Astrocyte (in vitro differentiated cells and primary cell): ENCODE measurements around the gene POM121. TPM values are rescaled to one million over a fixed set of nuclear protein-coding genes. Genes with fewer than 3 reads are reported as not detected.
"Not testable (repeated sequence)": the region's sequence is repeated elsewhere in the genome, so short reads cannot be mapped to it uniquely, and the experiment has no call there.

Experiments
- DNase-seq: peaks from one replicate; pipeline ENCODE4 v3.0.0-alpha.2; 2010; ENCODE audit warnings: low read depth
- FAIRE-seq: peaks from 2 replicates; lab custom pipeline; 2011; peaks lifted over from hg19 to GRCh38; lab: Jason Lieb, UNC
- H2AFZ ChIP-seq: 2 replicates; pipeline ENCODE4 v1.6.0; 2012; ENCODE audit warnings: low read depth, low read length, inconsistent platforms
- H3K27ac ChIP-seq: 2 replicates; pipeline ENCODE4 v1.5.1; 2011; ENCODE audit warnings: low read depth, low read length, inconsistent platforms
- H3K27me3 ChIP-seq: 2 replicates; pipeline ENCODE4 v1.6.0; 2011; ENCODE audit warnings: low read length, inconsistent platforms; ENCODE audit not compliant: insufficient read depth
- H3K36me3 ChIP-seq: 2 replicates; pipeline ENCODE4 v1.5.1; 2011; ENCODE audit warnings: low read length, inconsistent platforms; ENCODE audit not compliant: insufficient read depth
- H3K4me1 ChIP-seq: 2 replicates; pipeline ENCODE4 v1.5.1; 2011; ENCODE audit warnings: low read length, inconsistent platforms; ENCODE audit not compliant: insufficient read depth
- H3K4me2 ChIP-seq: 2 replicates; pipeline ENCODE4 v1.6.0; 2012; ENCODE audit warnings: low read length, inconsistent platforms
- H3K4me3 ChIP-seq: 2 replicates; pipeline ENCODE4 v1.5.1; 2011; ENCODE audit warnings: low read depth, mild to moderate bottlenecking, low read length, inconsistent platforms; ENCODE audit not compliant: insufficient read depth
- H3K79me2 ChIP-seq: 2 replicates; pipeline ENCODE4 v1.6.0; 2012; ENCODE audit warnings: mild to moderate bottlenecking, low read length, inconsistent platforms; ENCODE audit not compliant: insufficient read depth
- H3K9ac ChIP-seq: 2 replicates; pipeline ENCODE4 v1.6.0; 2012; ENCODE audit warnings: mild to moderate bottlenecking, low read length, inconsistent platforms
- H3K9me3 ChIP-seq: 2 replicates; pipeline ENCODE4 v1.5.1; 2012; ENCODE audit warnings: low read depth, mild to moderate bottlenecking, low read length, inconsistent platforms; ENCODE audit not compliant: insufficient read depth
- H4K20me1 ChIP-seq: 2 replicates; pipeline ENCODE4 v1.6.0; 2012; ENCODE audit warnings: low read length, inconsistent platforms; ENCODE audit not compliant: insufficient read depth
- H3K27ac Mint-ChIP-seq: one replicate; pipeline ENCODE4 v1.8.0; 2021; ENCODE audit warnings: mild to moderate bottlenecking, mixed read lengths; ENCODE audit not compliant: unreplicated experiment
- H3K27me3 Mint-ChIP-seq: one replicate; pipeline ENCODE4 v1.8.0; 2021; ENCODE audit warnings: low read depth, mixed read lengths; ENCODE audit not compliant: unreplicated experiment
- H3K36me3 Mint-ChIP-seq: one replicate; pipeline ENCODE4 v1.8.0; 2021; ENCODE audit warnings: low read depth, mixed read lengths; ENCODE audit not compliant: unreplicated experiment
- H3K4me1 Mint-ChIP-seq: one replicate; pipeline ENCODE4 v1.8.0; 2021; ENCODE audit warnings: low read depth, mixed read lengths; ENCODE audit not compliant: unreplicated experiment
- H3K4me3 Mint-ChIP-seq: one replicate; pipeline ENCODE4 v1.8.0; 2021; ENCODE audit warnings: mild to moderate bottlenecking, moderate library complexity, mixed read lengths; ENCODE audit not compliant: unreplicated experiment
- H3K9me3 Mint-ChIP-seq: one replicate; pipeline ENCODE4 v1.8.0; 2021; ENCODE audit warnings: mild to moderate bottlenecking, mixed read lengths; ENCODE audit not compliant: unreplicated experiment
- total RNA-seq: library from RNA; stranded (reverse); gene quantifications from 2 replicates; pipeline ENCODE4 v1.2.1, GENCODE V29; 2021

The POM121 gene
- total RNA-seq, 1 donor from 2014 or later = 49.1 TPM

DNA sequence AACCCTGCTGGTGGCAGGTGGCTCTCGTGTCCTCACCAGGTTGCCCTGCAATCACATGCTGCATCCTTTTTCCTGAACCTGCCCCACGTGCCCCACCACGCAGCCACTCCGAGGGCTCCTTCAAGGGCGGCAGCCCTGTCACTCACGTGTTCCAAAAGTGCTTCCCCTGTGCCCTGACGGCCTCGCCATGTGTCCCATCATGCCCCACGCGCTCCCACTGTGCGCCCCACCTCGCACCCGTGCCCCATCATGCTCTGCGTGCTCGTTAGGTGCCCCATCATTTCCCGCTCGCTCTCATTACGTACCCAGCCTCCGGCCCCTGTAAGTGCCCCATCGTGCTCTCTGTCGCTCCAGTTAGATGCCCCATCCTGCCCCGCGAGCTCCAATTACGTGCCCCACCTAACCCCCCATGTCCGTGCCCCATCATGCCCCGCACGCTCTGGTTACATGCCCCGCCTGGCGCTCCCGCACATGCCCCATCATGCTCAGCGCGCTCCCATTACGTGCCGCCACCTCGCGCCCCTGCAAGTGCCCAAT lies 44.2 kb downstream of the POM121 start, which contains the start of gene TRIM74:
TRIM74 (minus strand) TSS at position 487 of the 537 bp plus-strand sequence. CDS start 3,309 bp downstream, outside the sequence.
- H3K4me1 ChIP-seq, H2AFZ ChIP-seq, H3K27me3 Mint-ChIP-seq, FAIRE-seq, DNase-seq, H3K27ac ChIP-seq, H3K9me3 ChIP-seq, H3K27ac Mint-ChIP-seq, H3K4me3 ChIP-seq, H3K4me2 ChIP-seq, H3K36me3 Mint-ChIP-seq, H3K9ac ChIP-seq, H3K4me1 Mint-ChIP-seq, H3K36me3 ChIP-seq, H3K27me3 ChIP-seq, H3K9me3 Mint-ChIP-seq, H3K4me3 Mint-ChIP-seq, H4K20me1 ChIP-seq, H3K79me2 ChIP-seq: not testable (repeated sequence)

GRCh38 chr7:72969688-72970087 lies 44.8 kb downstream of the POM121 start:
- not testable (repeated sequence) for H3K9me3 ChIP-seq, DNase-seq, H3K4me3 Mint-ChIP-seq, H3K9ac ChIP-seq, H3K4me2 ChIP-seq, H3K27ac Mint-ChIP-seq, H2AFZ ChIP-seq, H3K4me3 ChIP-seq, H3K9me3 Mint-ChIP-seq, H3K4me1 Mint-ChIP-seq, H3K4me1 ChIP-seq, H3K36me3 ChIP-seq, H3K79me2 ChIP-seq, H3K27me3 Mint-ChIP-seq, H3K27me3 ChIP-seq, H4K20me1 ChIP-seq, FAIRE-seq, H3K27ac ChIP-seq, H3K36me3 Mint-ChIP-seq

- H3K9me3 Mint-ChIP-seq, H3K9me3 ChIP-seq, FAIRE-seq, H3K4me3 Mint-ChIP-seq, H3K4me1 Mint-ChIP-seq, H3K27ac ChIP-seq, H2AFZ ChIP-seq, H3K36me3 Mint-ChIP-seq, H3K4me3 ChIP-seq, H4K20me1 ChIP-seq, H3K27ac Mint-ChIP-seq, H3K4me2 ChIP-seq, H3K4me1 ChIP-seq, H3K9ac ChIP-seq, DNase-seq, H3K27me3 ChIP-seq, H3K27me3 Mint-ChIP-seq, H3K79me2 ChIP-seq, H3K36me3 ChIP-seq: not testable (repeated sequence)
Observed at GRCh38 chr7:72971505-72971904, 46.6 kb downstream of the POM121 start.

- not testable (repeated sequence) for H3K79me2 ChIP-seq, H3K36me3 Mint-ChIP-seq, H3K27me3 Mint-ChIP-seq, H3K4me2 ChIP-seq, H3K4me1 Mint-ChIP-seq, H2AFZ ChIP-seq, DNase-seq, H3K9me3 ChIP-seq, H3K4me3 ChIP-seq, H3K27ac Mint-ChIP-seq, H3K9ac ChIP-seq, H3K27me3 ChIP-seq, H3K4me3 Mint-ChIP-seq, H3K9me3 Mint-ChIP-seq, H3K27ac ChIP-seq, FAIRE-seq, H4K20me1 ChIP-seq, H3K36me3 ChIP-seq, H3K4me1 ChIP-seq
Observed at GRCh38 chr7:72974781-72975180, 49.9 kb downstream of the POM121 start.

DNA sequence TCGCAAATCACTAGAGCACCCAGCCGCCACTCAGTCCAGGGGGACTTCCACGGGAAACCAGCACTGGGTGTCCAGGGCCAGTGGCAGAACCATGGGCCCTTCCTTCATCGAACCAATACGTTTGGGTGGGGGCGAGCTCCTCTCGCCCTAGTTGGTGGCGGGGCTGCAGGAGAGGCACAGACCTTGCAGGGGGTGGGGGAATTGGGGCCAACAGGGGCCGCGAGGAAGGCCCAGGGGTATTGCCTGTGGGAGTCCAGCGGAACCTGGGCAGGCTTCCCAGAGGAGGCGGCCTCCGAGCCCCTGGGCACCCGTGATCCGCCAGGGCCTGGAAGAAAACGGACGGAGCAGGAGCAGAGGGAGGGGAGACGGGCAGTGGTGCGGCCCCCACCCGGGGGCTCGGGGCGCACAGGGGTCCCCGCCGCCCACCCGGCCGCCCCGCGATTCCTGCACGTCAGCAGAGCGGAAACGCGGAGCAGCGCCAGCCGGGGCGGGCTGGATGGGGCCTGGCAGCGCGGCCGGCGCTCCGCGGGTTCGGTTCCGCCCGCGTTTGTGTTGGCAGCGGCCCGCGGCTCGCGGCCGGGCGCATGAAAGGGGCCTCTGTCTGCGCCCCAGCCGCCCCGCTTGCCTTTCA lies 50.9 kb downstream of the POM121 start:
- H4K20me1 ChIP-seq, H3K79me2 ChIP-seq, H3K27ac Mint-ChIP-seq, H3K9me3 Mint-ChIP-seq, H3K27me3 Mint-ChIP-seq, H3K4me1 ChIP-seq, H3K36me3 ChIP-seq, H3K4me3 ChIP-seq, H2AFZ ChIP-seq, H3K27me3 ChIP-seq, H3K27ac ChIP-seq, H3K4me1 Mint-ChIP-seq, H3K4me2 ChIP-seq, H3K4me3 Mint-ChIP-seq, H3K36me3 Mint-ChIP-seq, FAIRE-seq, DNase-seq, H3K9me3 ChIP-seq, H3K9ac ChIP-seq: not testable (repeated sequence)

DNA sequence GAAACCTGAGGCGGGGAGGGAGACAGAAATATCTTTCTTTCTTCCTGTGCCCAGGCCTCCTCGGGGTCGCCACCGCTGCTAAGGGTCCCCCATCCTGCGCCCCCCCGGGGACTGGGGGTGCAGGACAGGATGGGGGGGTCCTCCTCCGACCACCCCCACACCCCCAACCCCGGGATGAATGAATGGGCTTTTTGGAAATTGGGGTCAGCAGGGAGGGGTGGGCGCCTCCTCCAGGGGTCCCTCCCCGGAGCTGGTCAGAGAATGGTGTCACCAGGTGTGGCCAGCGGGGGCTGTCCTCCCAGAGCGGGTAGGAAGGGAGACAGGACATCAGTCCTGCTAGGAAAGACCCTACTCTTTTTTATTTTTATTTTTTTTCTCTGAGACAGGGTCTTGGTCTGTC lies 51.5 kb downstream of the POM121 start:
- not testable (repeated sequence) for DNase-seq, FAIRE-seq, H3K9me3 Mint-ChIP-seq, H3K79me2 ChIP-seq, H3K27ac Mint-ChIP-seq, H3K4me3 ChIP-seq, H3K27ac ChIP-seq, H3K4me2 ChIP-seq, H3K9ac ChIP-seq, H3K4me3 Mint-ChIP-seq, H3K27me3 Mint-ChIP-seq, H3K4me1 ChIP-seq, H3K9me3 ChIP-seq, H3K4me1 Mint-ChIP-seq, H3K36me3 Mint-ChIP-seq, H2AFZ ChIP-seq, H4K20me1 ChIP-seq, H3K36me3 ChIP-seq, H3K27me3 ChIP-seq
